Mesodermal cell (in vitro differentiated cells): ENCODE data around the gene RBCK1.
"Not testable (repeated sequence)": the region's sequence is repeated elsewhere in the genome, so short reads cannot be mapped to it uniquely, and the experiment has no call there.

Source experiments
- H3K27ac ChIP-seq: 2 replicates; pipeline ENCODE4 v1.7.0; 2013; ENCODE audit warnings: mild to moderate bottlenecking, low read depth, low read length, moderate library complexity; ENCODE audit not compliant: severe bottlenecking
- H3K36me3 ChIP-seq: 2 replicates; pipeline ENCODE4 v1.7.1; 2013; ENCODE audit warnings: mild to moderate bottlenecking, low read length, moderate library complexity; ENCODE audit not compliant: control insufficient read depth, insufficient read depth
- H3K4me1 ChIP-seq: one replicate; pipeline ENCODE4 v1.7.1; 2013; ENCODE audit warnings: mild to moderate bottlenecking, low read length; ENCODE audit not compliant: insufficient read depth, control insufficient read depth, poor library complexity, severe bottlenecking
- H3K4me3 ChIP-seq: 2 replicates; pipeline ENCODE4 v1.7.0; 2013; ENCODE audit warnings: low read length, control low read depth, mild to moderate bottlenecking; ENCODE audit not compliant: insufficient read depth, poor library complexity, severe bottlenecking; ENCODE audit errors: extremely low read depth
- H3K9me3 ChIP-seq: 2 replicates; pipeline ENCODE4 v1.7.1; 2013; ENCODE audit warnings: mild to moderate bottlenecking, low read length, moderate library complexity; ENCODE audit not compliant: control insufficient read depth
- WGBS, 2 experiments: methylation state at CpG; one replicate each; pipeline ENCODE4 v1.1.5; 2013; ENCODE audit warnings: missing lambda C conversion rate in 2 of 2; ENCODE audit not compliant: insufficient coverage in 2 of 2; 5-methylcytosine and 5-hydroxymethylcytosine counted together

Gene RBCK1

DNA sequence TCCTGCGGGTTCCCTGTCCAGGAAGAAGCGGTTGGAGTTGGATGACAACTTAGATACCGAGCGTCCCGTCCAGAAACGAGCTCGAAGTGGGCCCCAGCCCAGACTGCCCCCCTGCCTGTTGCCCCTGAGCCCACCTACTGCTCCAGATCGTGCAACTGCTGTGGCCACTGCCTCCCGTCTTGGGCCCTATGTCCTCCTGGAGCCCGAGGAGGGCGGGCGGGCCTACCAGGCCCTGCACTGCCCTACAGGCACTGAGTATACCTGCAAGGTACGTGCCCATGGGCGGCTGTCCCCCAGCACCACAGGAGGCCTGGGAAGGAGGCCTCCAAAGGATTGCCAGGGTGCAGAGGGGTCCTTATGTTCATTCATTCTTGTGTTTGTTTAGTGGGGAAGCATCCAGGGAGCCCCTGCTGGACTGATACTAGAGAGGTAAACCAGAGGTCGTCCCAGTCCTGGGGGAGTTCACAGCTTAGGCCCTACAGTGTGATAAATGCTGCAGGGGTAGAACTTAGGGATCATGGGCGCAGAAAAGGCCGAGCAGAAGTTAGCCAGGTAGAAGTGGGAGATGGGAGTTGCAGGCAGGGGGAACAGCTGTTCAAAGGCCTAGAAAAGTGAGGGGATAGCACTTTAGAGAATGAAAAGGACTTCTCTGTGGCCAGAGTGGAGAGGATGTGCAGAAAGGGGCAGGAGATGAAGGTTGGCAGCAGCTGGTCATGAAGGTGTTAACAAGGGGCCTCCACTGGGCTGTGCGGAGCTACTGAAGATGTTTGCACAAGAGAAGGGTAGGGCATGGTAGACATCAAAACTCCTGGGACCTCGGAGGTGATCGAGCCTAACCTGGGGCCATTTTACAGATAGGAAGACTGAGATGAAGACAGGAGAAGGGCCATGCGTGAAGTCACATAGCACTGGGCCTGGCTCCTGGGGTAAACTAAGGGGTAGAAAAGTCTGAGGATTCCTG is 19.8 kb upstream of the RBCK1 start:
- Histone ChIP-seq H3K9me3 (no peaks in the 10 kb centered on the region), H3K27ac (no peak overlapping the region), H3K4me3 (no peak overlapping the region), H3K4me1 (no peaks in the 10 kb centered on the region), H3K36me3 (peaks cover 46% of the 10 kb centered on the region)
- 94 to 95% methylated on average over 20 to 21 of the region's 21 CpGs for WGBS, 2 experiments

DNA sequence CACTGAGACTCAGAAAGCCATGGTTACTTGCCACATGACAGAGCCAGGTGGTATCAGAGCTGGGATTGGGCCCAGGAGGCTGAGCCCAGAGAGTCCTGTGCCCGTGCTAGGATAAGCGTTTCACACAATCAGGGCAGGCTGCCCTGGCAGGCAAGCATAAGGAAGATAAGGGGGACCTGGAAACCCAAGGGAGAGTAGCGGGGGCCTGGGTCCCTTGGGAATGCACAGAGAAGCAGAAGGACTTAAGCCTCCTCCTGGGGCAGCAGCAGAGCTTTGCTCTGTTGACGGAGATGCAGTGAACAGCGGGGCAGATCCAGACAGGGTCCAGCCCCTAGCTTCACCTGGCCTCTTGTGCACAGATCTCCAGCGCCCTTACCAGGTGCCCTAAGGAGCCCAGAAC is 18.9 kb upstream of the RBCK1 start:
- peaks cover 48% of the 10 kb centered on the region for H3K36me3 ChIP-seq
- no peak overlapping the region for H3K27ac ChIP-seq
- no peak overlapping the region for H3K4me3 ChIP-seq
- H3K4me1 ChIP-seq = no peaks in the 10 kb centered on the region
- 89 to 94% methylated on average over 3 to 6 of the region's 6 CpGs for WGBS, 2 experiments
- no peaks in the 10 kb centered on the region for H3K9me3 ChIP-seq

DNA sequence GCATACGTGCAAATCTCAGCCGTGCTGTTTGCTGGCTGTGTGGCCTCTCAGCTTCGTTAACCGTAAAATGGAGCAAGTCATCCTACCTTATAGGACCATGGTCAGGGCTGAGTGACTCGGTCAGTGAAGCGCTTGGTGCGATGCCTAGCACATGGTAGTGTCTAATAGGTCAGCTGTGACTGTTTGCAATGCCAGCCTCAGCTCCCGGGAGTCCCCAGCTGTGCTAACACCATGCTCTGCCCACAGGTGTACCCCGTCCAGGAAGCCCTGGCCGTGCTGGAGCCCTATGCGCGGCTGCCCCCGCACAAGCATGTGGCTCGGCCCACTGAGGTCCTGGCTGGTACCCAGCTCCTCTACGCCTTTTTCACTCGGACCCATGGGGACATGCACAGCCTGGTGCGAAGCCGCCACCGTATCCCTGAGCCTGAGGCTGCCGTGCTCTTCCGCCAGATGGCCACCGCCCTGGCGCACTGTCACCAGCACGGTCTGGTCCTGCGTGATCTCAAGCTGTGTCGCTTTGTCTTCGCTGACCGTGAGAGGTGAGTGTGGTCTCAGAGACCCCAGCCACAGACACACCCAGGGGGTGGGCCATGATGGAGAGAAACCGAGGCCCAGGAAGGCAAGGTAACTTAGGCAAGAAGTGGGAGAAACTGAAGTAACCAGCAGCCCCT is 16.9 kb upstream of the RBCK1 start:
- Histone ChIP-seq H3K9me3 (no peaks in the 10 kb centered on the region), H3K27ac (no peak overlapping the region), H3K4me3 (no peak overlapping the region), H3K36me3 (peaks cover 63% of the 10 kb centered on the region), H3K4me1 (no peaks in the 10 kb centered on the region)
- 92 to 95% methylated on average over 24 to 29 of the region's 29 CpGs for WGBS, 2 experiments

DNA sequence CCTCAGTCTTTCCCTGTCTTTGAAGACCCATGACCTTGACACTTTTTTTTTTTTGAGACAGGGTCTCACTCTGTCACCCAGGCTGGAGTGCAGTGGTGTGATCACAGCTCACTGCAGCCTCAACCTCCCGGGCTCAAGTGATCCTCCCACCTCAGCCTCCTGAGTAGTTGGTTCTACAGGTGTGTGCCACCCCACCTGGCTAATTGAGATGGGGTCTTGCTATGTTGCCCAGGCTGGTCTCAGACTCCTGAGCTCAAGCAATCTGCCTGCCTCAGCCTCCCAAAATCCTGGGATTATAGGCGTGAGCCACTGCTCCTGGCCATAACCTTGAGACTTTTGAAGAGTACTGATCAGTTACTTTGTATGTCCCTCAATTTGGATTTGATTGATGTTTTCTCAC is 14.8 kb upstream of the RBCK1 start:
- 89% methylated on average over 1 to 2 of the region's 2 CpGs for WGBS, 2 experiments
- not testable (repeated sequence) for H3K4me1 ChIP-seq
- peaks cover 70% of the 10 kb centered on the region for H3K36me3 ChIP-seq

DNA sequence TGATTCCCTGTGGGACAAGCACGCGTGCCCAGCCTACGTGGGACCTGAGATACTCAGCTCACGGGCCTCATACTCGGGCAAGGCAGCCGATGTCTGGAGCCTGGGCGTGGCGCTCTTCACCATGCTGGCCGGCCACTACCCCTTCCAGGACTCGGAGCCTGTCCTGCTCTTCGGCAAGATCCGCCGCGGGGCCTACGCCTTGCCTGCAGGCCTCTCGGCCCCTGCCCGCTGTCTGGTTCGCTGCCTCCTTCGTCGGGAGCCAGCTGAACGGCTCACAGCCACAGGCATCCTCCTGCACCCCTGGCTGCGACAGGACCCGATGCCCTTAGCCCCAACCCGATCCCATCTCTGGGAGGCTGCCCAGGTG is 11.9 kb upstream of the RBCK1 start:
- Histone ChIP-seq H3K4me3 (no peak overlapping the region), H3K4me1 (no peaks in the 10 kb centered on the region), H3K9me3 (no peaks in the 10 kb centered on the region), H3K36me3 (peaks cover 45% of the 10 kb centered on the region), H3K27ac (no peak overlapping the region)
- 93 to 94% methylated on average over 21 to 22 of the region's 24 CpGs for WGBS, 2 experiments

More for the DNA sequence above, 14.8 kb upstream of the RBCK1 start:
- H3K9me3 ChIP-seq, H3K4me3 ChIP-seq, H3K27ac ChIP-seq: not testable (repeated sequence)

DNA sequence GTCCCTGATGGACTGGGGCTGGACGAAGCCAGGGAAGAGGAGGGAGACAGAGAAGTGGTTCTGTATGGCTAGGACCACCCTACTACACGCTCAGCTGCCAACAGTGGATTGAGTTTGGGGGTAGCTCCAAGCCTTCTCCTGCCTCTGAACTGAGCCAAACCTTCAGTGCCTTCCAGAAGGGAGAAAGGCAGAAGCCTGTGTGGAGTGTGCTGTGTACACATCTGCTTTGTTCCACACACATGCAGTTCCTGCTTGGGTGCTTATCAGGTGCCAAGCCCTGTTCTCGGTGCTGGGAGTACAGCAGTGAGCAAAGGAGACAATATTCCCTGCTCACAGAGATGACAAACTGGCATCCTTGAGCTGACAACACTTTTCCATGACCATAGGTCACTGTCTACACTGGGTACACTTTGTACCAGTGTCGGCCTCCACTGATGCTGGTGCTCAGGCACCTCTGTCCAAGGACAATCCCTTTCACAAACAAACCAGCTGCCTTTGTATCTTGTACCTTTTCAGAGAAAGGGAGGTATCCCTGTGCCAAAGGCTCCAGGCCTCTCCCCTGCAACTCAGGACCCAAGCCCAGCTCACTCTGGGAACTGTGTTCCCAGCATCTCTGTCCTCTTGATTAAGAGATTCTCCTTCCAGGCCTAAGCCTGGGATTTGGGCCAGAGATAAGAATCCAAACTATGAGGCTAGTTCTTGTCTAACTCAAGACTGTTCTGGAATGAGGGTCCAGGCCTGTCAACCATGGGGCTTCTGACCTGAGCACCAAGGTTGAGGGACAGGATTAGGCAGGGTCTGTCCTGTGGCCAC is 11.3 kb upstream of the RBCK1 start:
- Histone ChIP-seq H3K4me3 (no peak overlapping the region), H3K27ac (no peak overlapping the region), H3K4me1 (no peaks in the 10 kb centered on the region), H3K36me3 (peaks cover 41% of the 10 kb centered on the region), H3K9me3 (no peaks in the 10 kb centered on the region)
- 82 to 97% methylated on average over 2 to 3 of the region's 4 CpGs for WGBS, 2 experiments

DNA sequence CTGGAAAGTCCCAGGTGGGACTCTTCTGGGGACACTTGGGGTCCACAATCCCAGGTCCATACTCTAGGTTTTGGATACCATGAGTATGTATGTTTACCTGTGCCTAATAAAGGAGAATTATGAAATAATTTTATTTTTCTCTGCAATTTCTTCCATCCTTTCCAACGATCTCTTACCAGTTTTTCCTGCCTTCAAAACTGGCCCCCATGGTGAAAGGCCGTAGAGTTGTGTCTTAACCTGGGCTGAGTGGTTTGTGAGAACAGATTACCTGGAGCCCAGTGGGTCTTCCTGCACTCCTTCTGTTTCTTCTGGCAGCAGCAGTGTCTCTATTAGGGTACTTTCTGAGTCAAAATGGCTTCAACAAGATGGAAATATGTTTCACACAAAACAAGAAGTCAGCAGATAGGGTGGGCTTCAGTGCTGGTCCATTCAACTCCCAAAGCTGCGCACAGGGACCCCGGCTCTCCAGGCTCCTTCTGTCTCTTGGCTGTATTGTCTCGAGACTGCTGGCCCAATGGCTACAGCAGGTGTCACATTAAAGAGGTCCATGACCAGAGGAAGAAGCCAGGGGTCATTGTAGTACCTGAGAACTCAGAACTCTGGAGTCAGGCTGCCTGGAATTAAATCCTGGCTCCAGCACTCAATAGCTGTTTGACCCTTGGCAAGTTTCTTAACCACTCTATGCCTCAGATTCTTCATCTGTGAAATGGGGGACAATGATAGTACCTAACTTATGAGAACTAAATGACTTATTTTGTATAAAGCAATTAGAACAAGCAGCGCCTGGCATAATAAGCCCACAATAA is 10.5 kb upstream of the RBCK1 start:
- no peaks in the 10 kb centered on the region for H3K4me1 ChIP-seq
- 88 to 100% methylated on average over 4 of the region's 6 CpGs for WGBS, 2 experiments
- H3K27ac ChIP-seq = no peak overlapping the region
- no peak overlapping the region for H3K4me3 ChIP-seq
- H3K36me3 ChIP-seq = peaks cover 37% of the 10 kb centered on the region
- no peaks in the 10 kb centered on the region for H3K9me3 ChIP-seq

DNA sequence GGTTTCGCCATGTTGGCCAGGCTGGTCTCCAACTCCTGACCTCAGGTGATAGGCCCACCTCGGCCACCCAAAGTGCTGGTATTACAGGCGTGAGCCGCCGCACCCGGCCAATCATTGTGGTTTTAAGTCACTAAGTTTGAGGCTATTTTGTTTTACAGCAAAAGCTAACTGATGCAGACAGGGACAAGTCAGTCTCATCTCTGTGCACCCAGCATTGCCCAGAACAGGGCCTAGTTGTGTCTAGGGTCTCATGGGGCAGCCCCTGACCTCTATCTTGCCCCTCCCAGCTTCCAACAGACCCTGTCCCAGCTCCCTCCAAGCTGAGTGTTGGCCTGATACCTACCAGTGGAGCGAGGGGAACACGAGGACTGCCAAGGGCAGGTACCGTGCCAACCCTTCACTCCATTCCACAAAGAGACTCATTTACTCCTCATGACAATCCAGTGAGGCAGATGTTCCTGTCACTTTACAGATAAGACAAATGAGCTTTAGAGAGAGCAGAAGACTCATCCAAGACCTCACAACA is 8.9 kb upstream of the RBCK1 start:
- H3K9me3 ChIP-seq = peaks cover 7% of the 10 kb centered on the region
- 97 to 98% methylated on average over 7 to 9 of the region's 9 CpGs for WGBS, 2 experiments
- H3K4me3 ChIP-seq = no peak overlapping the region
- H3K27ac ChIP-seq = no peak overlapping the region
- no peaks in the 10 kb centered on the region for H3K4me1 ChIP-seq
- H3K36me3 ChIP-seq = peaks cover 30% of the 10 kb centered on the region

DNA sequence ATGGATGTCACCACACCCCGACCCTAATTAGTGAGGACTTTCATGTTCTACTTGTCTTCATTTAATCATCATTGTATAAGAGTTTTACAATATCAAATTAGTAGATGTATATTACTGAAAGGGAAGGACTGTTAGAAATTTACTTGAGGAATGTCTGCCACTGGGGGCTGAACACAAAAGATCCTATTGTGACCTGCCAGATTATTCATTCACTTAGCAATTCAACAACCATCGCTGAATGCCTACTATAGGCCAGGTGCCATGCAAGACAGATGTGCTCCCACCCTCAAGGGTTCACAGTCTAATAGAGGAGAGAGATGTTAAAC is 8.0 kb upstream of the RBCK1 start:
- Histone ChIP-seq H3K4me1 (no peaks in the 10 kb centered on the region), H3K27ac (no peak overlapping the region), H3K4me3 (no peak overlapping the region), H3K9me3 (peaks cover 7% of the 10 kb centered on the region), H3K36me3 (peaks cover 22% of the 10 kb centered on the region)
- WGBS, 2 experiments = no CpG with 5 or more reads among the region's 2 CpGs
